ENCODE data around the gene NMRK1. TPM values are rescaled to one million over a fixed set of nuclear protein-coding genes. Genes with fewer than 3 reads are reported as not detected.

NMRK1 gene
- total and polyA plus RNA-seq, 12 donors = 4.7 to 51.6 (median 12.3) TPM

GRCh38 chr9:75017378-75017777 is 70.6 kb downstream of the NMRK1 start:
- H3K27me3 ChIP-seq = no peaks in the 10 kb centered on the region
- no peak overlapping the region for H3K27ac ChIP-seq
- 89 to 97% methylated on average over 3 of the region's 3 CpGs for WGBS, 2 donors
- no peaks in the 10 kb centered on the region for H3K9me3 ChIP-seq
- intact Hi-C loops (cut with DNase I) = no loop called here
- no peak for ATAC-seq
- peaks cover 0 to 28% (median 0%) of the 10 kb centered on the region in 9 donors for H3K36me3 ChIP-seq
- DNase-seq = no peak
- H3K4me3 ChIP-seq = no peak overlapping the region
- no peaks in the 10 kb centered on the region for H3K4me1 ChIP-seq
- TF ChIP-seq, protein P1, sequence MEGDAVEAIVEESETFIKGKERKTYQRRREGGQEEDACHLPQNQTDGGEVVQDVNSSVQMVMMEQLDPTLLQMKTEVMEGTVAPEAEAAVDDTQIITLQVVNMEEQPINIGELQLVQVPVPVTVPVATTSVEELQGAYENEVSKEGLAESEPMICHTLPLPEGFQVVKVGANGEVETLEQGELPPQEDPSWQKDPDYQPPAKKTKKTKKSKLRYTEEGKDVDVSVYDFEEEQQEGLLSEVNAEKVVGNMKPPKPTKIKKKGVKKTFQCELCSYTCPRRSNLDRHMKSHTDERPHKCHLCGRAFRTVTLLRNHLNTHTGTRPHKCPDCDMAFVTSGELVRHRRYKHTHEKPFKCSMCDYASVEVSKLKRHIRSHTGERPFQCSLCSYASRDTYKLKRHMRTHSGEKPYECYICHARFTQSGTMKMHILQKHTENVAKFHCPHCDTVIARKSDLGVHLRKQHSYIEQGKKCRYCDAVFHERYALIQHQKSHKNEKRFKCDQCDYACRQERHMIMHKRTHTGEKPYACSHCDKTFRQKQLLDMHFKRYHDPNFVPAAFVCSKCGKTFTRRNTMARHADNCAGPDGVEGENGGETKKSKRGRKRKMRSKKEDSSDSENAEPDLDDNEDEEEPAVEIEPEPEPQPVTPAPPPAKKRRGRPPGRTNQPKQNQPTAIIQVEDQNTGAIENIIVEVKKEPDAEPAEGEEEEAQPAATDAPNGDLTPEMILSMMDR (IDR thresholded peaks at IDR 0.05) = no peak

- no peak for ATAC-seq
- intact Hi-C loops (cut with DNase I) = no loop called here
- Histone ChIP-seq H3K36me3 (peaks cover 0 to 42% (median 0%) of the 10 kb centered on the region in 9 donors), H3K9me3 (no peaks in the 10 kb centered on the region), H3K27ac (no peak overlapping the region), H3K4me3 (no peak overlapping the region), H3K4me1 (no peaks in the 10 kb centered on the region), H3K27me3 (no peaks in the 10 kb centered on the region)
- WGBS, 2 donors = 88 to 92% methylated on average over 2 of the region's 2 CpGs
- DNase-seq = no peak
- TF ChIP-seq, protein P1 (IDR thresholded peaks at IDR 0.05) = no peak
Measured at GRCh38 chr9:75013735-75014134, 74.2 kb downstream of the NMRK1 start.

Other genes with a start within 250 kb of the NMRK1 start
- gene TRPM6, start 200.2 kb downstream of the NMRK1 start, total RNA-seq = under 1 TPM; 0.11 to 0.60 (median 0.21) TPM
- under 1 TPM; 0.10 to 0.22 TPM for gene TRPM6, start 200.2 kb downstream of the NMRK1 start, polyA plus RNA-seq
- 1 to 10 TPM in 9 of 10 donors, under 1 TPM in 1; 0.96 to 2.9 (median 1.9) TPM for gene C9orf40, start 135.2 kb downstream of the NMRK1 start, total RNA-seq
- 1 to 10 TPM; 1.7 to 2.0 TPM for gene C9orf40, start 135.2 kb downstream of the NMRK1 start, polyA plus RNA-seq
- 10 to 100 TPM in 9 of 10 donors, 1 to 10 TPM in 1; 9.5 to 13.6 (median 12.0) TPM for gene CARNMT1, start 59.9 kb downstream of the NMRK1 start, total RNA-seq
- gene CARNMT1, start 59.9 kb downstream of the NMRK1 start, polyA plus RNA-seq = 1 to 10 TPM; 2.6 to 2.8 TPM
- 10 to 100 TPM; 15.8 to 37.7 (median 20.7) TPM for gene OSTF1, start 359 bp upstream of the NMRK1 start, total RNA-seq
- 10 to 100 TPM; 19.3 to 25.8 TPM for gene OSTF1, start 359 bp upstream of the NMRK1 start, polyA plus RNA-seq